ENCODE data around the gene EPS15. TPM values are rescaled to one million over a fixed set of nuclear protein-coding genes. Genes with fewer than 3 reads are reported as not detected.
"Not testable (repeated sequence)": the region's sequence is repeated elsewhere in the genome, so short reads cannot be mapped to it uniquely, and the experiment has no call there.

EPS15 gene
- total and polyA plus RNA-seq, 9 of the 15 experiments (the other 6 are each of a cell fraction or from before 2014, with no cell fraction given): 23.1 to 69.0 (median 41.7) TPM

- peak; percentile 67 for ATAC-seq
- in situ Hi-C loops (cut with MboI); BruUV-seq (replicated peaks); H4K20me1 ChIP-seq (replicated peaks; ENCODE audit: control insufficient read depth, insufficient read depth, low read length); H3K4me3 ChIP-seq; H3K9me3 ChIP-seq (replicated peaks; ENCODE audit: control insufficient read depth, insufficient read depth, low read depth, low read length); H3K9ac ChIP-seq (ENCODE audit: insufficient read depth in 1 of 2, low read depth in 2 of 2, low read length in 2 of 2); H3K27ac ChIP-seq (ENCODE audit: extremely low read depth, low read depth, low read length); H3K9me1 ChIP-seq (ENCODE audit: control insufficient read depth, insufficient read depth, low read length); H3K4me1 ChIP-seq (replicated peaks in 1 of 2; ENCODE audit: control insufficient read depth in 2 of 2, insufficient read depth in 2 of 2, low read length in 2 of 2); FAIRE-seq; H3K79me2 ChIP-seq (ENCODE audit: control insufficient read depth, insufficient read depth, low read length); H3K4me2 ChIP-seq (ENCODE audit: insufficient read depth, low read length); H3K27me3 ChIP-seq (ENCODE audit: control insufficient read depth in 2 of 2, insufficient read depth in 2 of 2, low read length in 2 of 2); H2AFZ ChIP-seq (ENCODE audit: low read depth, low read length); TF ChIP-seq JUND (IDR thresholded peaks at IDR 0.05; ENCODE audit: borderline replicate concordance, low read depth, low read length); REST (CRISPR knock-in tag; IDR thresholded peaks at IDR 0.05; ENCODE audit: low read depth): not testable (repeated sequence)
- peaks cover 22% of the 10 kb centered on the region; the same call in 2 of the 3 replicates for H3K36me3 ChIP-seq (ENCODE audit: control insufficient read depth, insufficient read depth, low read length)
- WGBS (ENCODE audit: insufficient coverage, low coverage, missing lambda C conversion rate): 10% methylated on average over 1 of the region's 1 CpG
- intact Hi-C loops (cut with micrococcal nuclease): loop anchor here (5.0 to 10.0 kb wide), 3 partner anchors 68 to 316 kb away; partner anchors contain the start of gene EPS15
- ChIA-PET CTCF (ENCODE audit: low intra/inter-chr PET ratio) (interaction anchor here (0.7 kb wide), 1 partner anchor 86 kb away, joined by 4 read pairs; no protein-coding TSS in a partner anchor), POLR2A (interaction anchor here (1.1 kb wide), 1 partner anchor 16 kb away, joined by 3 read pairs; no protein-coding TSS in a partner anchor)
- DNase-seq (ENCODE audit: extremely low read depth in 1 of 4, low spot score in 3 of 4): peak in 1 of 4 experiments; percentile 36
- TF ChIP-seq SMARCA4 (IDR thresholded peaks at IDR 0.05) (0 out of 2 replicates have a peak, but pooled peaks have one; percentile 30), JUND (tag; IDR thresholded peaks at IDR 0.05; ENCODE audit: borderline replicate concordance, low read depth, low read length) (peak; percentile 16; the same call in 1 of the 3 replicates), HDAC2 (IDR thresholded peaks at IDR 0.05) (peak; percentile 36; the same call in 1 of the 2 replicates), CEBPB (tag; IDR thresholded peaks at IDR 0.05) (peak; percentile 11; the same call in 1 of the 2 replicates), ARID1B (IDR thresholded peaks at IDR 0.05) (peak; percentile 34; the same call in 1 of the 2 replicates), POLR2H (tag; IDR thresholded peaks at IDR 0.05; ENCODE audit: low read depth) (peak; percentile 58), REST (IDR thresholded peaks at IDR 0.05; ENCODE audit: borderline replicate concordance) (peak; percentile 39; the same call in 1 of the 2 replicates), DPF2 (IDR thresholded peaks at IDR 0.05) (peak; percentile 53), EP300 (IDR thresholded peaks at IDR 0.05; ENCODE audit: low read length) (0 out of 2 replicates have a peak, but pooled peaks have one; percentile 8), CHAMP1 (IDR thresholded peaks at IDR 0.05) (0 out of 2 replicates have a peak, but pooled peaks have one; percentile 34), SOX6 (IDR thresholded peaks at IDR 0.05) (0 out of 2 replicates have a peak, but pooled peaks have one; percentile 15)
These were observed 70.1 kb downstream of the EPS15 start for GRCh38 chr1:51448844-51449454.

Data from K562 (cell line).